GM13976 (cell line): ENCODE measurements around the gene ZDHHC14.

Experiments
- DNase-seq: peaks from one replicate; pipeline ENCODE4 v3.0.0; 2012; ENCODE audit warnings: low spot score
- in situ Hi-C: fragments of 300-500 bp; cut with MboI; formaldehyde crosslinking; loops from one replicate; pipeline ENCODE4 v1.12.0; 2022; ENCODE audit warnings: low sequenced_read_pairs, mixed read lengths, inconsistent platforms; ENCODE audit not compliant: unreplicated experiment
- TF ChIP-seq, protein P1 (sequence below): IDR thresholded peaks from 2 replicates; pipeline ENCODE4 v1.5.1; 2012; ENCODE audit warnings: borderline replicate concordance, mild to moderate bottlenecking; ENCODE audit not compliant: insufficient read depth; ENCODE audit errors: extremely low read depth, missing control alignments, control extremely low read depth

Gene ZDHHC14

DNA sequence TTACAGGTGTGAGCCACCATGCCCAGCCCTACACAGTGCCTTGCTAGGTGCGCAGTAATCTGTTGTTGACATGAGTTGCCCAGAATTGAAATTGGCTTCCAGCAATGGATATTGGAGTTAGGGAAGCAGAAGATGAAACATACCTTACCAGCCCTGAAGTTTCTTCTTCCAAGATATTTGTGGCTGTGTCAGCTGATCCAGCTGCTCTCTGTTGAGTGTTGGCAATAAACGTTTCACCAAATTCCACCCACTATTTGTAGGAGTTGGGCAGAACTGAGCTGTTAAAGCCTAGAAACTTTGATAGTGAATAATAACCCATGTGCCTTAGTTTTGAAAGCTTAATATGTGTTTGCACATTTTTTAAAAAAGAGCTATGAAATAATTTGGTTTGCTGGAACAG is 223.8 kb downstream of the ZDHHC14 start:
- DNase-seq, result no peak
- in situ Hi-C loops, result no loop called here
- TF ChIP-seq, protein P1, sequence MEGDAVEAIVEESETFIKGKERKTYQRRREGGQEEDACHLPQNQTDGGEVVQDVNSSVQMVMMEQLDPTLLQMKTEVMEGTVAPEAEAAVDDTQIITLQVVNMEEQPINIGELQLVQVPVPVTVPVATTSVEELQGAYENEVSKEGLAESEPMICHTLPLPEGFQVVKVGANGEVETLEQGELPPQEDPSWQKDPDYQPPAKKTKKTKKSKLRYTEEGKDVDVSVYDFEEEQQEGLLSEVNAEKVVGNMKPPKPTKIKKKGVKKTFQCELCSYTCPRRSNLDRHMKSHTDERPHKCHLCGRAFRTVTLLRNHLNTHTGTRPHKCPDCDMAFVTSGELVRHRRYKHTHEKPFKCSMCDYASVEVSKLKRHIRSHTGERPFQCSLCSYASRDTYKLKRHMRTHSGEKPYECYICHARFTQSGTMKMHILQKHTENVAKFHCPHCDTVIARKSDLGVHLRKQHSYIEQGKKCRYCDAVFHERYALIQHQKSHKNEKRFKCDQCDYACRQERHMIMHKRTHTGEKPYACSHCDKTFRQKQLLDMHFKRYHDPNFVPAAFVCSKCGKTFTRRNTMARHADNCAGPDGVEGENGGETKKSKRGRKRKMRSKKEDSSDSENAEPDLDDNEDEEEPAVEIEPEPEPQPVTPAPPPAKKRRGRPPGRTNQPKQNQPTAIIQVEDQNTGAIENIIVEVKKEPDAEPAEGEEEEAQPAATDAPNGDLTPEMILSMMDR, result no peak

DNA sequence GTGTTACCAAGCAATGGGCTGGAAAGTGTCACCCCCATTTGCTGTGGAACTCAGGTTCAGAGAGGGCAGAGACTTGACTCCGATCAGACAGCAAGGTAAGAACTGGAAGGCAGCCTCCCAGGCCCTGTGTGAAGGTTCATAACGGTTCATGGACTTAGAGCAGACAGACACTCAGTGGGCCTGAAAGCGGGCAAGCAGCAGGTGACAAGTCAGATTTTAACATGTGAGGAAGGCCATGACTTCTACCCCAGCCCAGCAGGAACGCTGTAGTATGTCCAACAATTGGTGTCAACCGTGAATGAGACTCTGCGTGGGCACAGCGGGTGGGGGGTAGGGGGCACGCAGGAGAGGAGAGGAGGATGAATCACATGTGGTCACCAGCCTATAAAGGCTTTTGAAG is 224.5 kb downstream of the ZDHHC14 start:
- TF ChIP-seq, protein P1, result no peak
- in situ Hi-C loops, result no loop called here
- no peak for DNase-seq

DNA sequence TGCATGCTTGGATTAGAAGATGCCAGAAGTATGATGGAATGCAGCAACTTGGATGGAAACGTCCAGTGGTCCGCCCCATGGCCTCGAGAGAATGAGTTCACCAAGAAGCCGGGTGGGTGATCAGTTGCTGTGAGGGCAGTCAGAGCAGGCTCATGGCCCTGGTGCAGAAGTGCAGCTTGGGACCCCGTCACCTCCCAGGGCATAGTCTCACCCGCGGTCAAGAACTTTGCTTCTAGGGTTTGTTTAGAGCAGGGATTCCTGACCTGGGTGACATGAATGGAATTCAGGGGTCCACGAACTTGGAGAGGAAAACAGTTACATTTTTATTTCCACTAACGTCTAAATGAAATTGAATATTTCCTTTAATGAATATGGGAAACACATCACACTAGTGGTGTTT is 225.5 kb downstream of the ZDHHC14 start:
- no peak for DNase-seq
- in situ Hi-C loops, result no loop called here
- TF ChIP-seq, protein P1, result no peak

DNA sequence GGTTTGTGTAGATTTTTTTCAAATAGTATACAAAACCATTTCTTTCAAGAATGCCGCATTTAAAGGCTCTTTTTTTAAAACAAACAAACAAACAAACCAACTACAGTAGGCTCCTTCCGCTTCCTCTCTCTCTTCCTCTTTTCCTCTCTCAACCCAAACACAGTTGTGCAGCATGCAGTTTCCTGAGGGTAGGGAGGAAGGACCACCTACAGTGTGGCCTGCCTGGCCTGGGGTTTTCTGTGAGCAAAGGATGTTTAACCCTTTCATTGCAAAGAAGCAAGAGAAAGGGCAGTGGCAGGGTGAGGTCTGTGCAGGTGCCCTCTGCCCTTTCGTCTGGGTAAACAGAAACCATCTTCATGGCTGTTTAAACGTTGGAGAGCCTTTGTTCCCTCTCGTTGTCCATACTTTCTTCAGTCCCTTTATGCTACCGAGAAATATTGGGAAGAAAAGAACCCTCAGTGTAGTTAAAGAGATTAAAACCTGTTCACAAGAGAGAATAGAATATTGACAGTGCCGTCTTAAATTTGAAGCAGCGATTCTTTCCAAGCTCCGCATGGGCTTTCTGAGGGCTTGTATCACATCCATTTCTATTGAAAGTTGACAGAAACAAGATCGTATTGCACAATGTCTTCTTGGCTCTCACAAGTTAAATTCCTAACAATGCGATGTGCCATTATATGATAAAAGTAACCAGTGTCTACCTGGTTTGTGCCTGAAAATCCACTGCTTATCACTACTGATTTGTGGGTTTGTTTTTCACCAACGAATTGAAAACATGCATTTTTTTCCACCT is 226.5 kb downstream of the ZDHHC14 start:
- TF ChIP-seq, protein P1, result no peak
- no peak for DNase-seq
- in situ Hi-C loops, result no loop called here

DNA sequence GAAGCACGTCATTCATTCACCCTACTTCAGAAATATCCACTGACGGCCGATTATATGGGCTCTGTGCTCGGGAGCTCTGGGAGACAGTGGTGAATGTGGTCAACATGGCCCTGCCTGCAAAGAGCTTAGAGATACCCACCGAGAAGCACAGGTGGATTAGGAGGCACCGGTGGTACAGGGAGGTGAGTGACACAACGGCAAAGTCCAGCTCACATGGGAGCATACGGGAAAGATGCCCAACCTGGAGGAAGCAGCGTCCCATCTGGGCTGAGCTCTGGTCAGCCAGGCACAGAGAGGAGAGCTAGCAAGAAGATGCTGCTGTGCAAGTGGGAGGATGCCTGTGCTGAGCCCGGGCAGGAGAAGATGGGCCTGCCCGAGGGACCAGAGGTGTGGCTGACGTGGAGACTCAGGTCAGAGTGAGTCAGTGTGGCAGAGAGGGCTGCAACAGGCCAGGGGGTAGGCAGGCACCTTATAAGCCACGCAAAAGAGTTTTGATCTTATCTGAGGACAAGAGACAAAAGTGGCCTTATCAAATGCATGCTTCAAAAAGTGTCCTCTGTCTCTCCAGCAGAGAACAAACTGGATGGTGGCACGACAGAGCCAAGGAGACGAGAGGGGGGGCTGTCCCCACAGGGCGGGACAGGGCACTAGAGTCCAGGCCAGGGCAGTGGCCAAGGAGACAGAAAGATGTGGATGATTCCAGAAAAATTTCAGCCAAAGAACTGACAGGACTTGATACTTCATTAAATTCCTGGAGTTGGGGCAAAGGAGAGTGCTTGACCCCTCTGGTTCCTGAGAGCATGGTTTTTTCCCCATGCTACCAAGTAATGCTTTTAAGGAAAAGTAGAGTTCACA is 227.5 kb downstream of the ZDHHC14 start:
- no peak for DNase-seq
- TF ChIP-seq, protein P1, result no peak
- in situ Hi-C loops, result no loop called here

DNA sequence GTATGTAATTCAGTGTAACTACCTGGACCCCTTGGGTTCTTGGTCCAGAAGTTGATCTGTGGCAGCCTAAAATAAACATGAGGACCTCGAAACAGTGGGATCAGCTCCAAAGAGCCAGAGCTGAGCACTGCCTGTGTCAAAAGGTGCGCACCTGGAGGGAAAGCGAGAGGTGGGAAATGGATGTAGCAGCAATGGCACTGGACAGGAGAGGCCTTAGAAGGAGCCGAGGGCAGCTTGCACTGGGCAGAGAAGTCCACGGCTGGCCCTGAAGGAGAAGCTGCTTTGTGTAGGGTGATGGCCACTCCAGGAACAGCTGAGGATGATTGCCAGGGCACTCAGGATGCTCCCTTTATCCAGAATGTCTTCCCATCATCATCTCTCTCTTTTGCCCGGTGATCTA is 228.1 kb downstream of the ZDHHC14 start:
- in situ Hi-C loops, result no loop called here
- DNase-seq, result no peak
- TF ChIP-seq, protein P1, result no peak
